RKO (cell line): Measurements from ENCODE around the gene IGSF21.
"Not testable (repeated sequence)": the region's sequence is repeated elsewhere in the genome, so short reads cannot be mapped to it uniquely, and the experiment has no call there.

Experiments used
- DNase-seq: peaks from one replicate; pipeline ENCODE4 v3.0.0-alpha.2; 2016; ENCODE audit warnings: low spot score

Gene IGSF21

GRCh38 chr1:18358600-18358999 is 251.0 kb downstream of the IGSF21 start:
- no peak for DNase-seq

GRCh38 chr1:18360251-18360650 is 252.7 kb downstream of the IGSF21 start:
- DNase-seq, result peak; percentile 16

GRCh38 chr1:18362150-18362549 is 254.6 kb downstream of the IGSF21 start:
- no peak for DNase-seq

GRCh38 chr1:18363436-18363835 is 255.8 kb downstream of the IGSF21 start:
- DNase-seq, result no peak

- DNase-seq, result no peak
Observed at GRCh38 chr1:18365099-18365705, 257.6 kb downstream of the IGSF21 start.

- DNase-seq, result not testable (repeated sequence)
Observed at GRCh38 chr1:18372505-18372904, 264.9 kb downstream of the IGSF21 start.

GRCh38 chr1:18373151-18373550 is 265.6 kb downstream of the IGSF21 start:
- DNase-seq, result no peak

- no peak for DNase-seq
Observed at GRCh38 chr1:18373882-18374493, 266.4 kb downstream of the IGSF21 start.

GRCh38 chr1:18376661-18377060 is 269.1 kb downstream of the IGSF21 start:
- DNase-seq, result no peak

- no peak for DNase-seq
Observed at GRCh38 chr1:18380288-18380687, 272.7 kb downstream of the IGSF21 start.

- DNase-seq, result no peak
Observed at GRCh38 chr1:18384059-18384458, 276.5 kb downstream of the IGSF21 start.

GRCh38 chr1:18384471-18384870 is 276.9 kb downstream of the IGSF21 start:
- DNase-seq, result no peak

- DNase-seq, result no peak
Observed at GRCh38 chr1:18385239-18385790, 277.7 kb downstream of the IGSF21 start.

GRCh38 chr1:18386591-18386990 is 279.0 kb downstream of the IGSF21 start:
- no peak for DNase-seq

- DNase-seq, result no peak
Observed at GRCh38 chr1:18387307-18387706, 279.7 kb downstream of the IGSF21 start.

GRCh38 chr1:18390953-18391352 is 283.4 kb downstream of the IGSF21 start:
- no peak for DNase-seq

GRCh38 chr1:18394563-18395156 is 287.1 kb downstream of the IGSF21 start:
- DNase-seq, result no peak

GRCh38 chr1:18396247-18396980 is 288.8 kb downstream of the IGSF21 start:
- DNase-seq, result peak; percentile 49

GRCh38 chr1:18397641-18398040 is 290.0 kb downstream of the IGSF21 start:
- no peak for DNase-seq

GRCh38 chr1:18398791-18399530 is 291.4 kb downstream of the IGSF21 start:
- DNase-seq, result no peak

- DNase-seq, result no peak
Observed at GRCh38 chr1:18400347-18401102, 292.9 kb downstream of the IGSF21 start.
